Placental pericyte (primary cell): ENCODE measurements around the gene PNPLA3. TPM values are rescaled to one million over a fixed set of nuclear protein-coding genes. Genes with fewer than 3 reads are reported as not detected.

Source experiments
- total RNA-seq: library from RNA; depleted of rRNA; stranded (reverse); fragments of >200 nt; gene quantifications from 2 replicates; pipeline ENCODE4 v1.2.3, GENCODE V29; 2012

The PNPLA3 gene
- total RNA-seq, result 5.9 and 12.0 TPM in 2 replicates

GRCh38 chr22:43923631-43924464 is at the start of gene PNPLA3:
Gene PNPLA3 (plus strand): TSS chr22:43923805. CDS start chr22:43923912, 107 bp downstream.

GRCh38 chr22:43891360-43892182 is 32.0 kb upstream of the PNPLA3 start, which contains the start of gene PNPLA5:
Gene PNPLA5 (minus strand): TSS chr22:43892013. CDS start chr22:43891880, 133 bp downstream.

GRCh38 chr22:43955040-43955882 is 31.7 kb downstream of the PNPLA3 start, which contains the start of gene SAMM50:
Gene SAMM50 (plus strand): TSS chr22:43955442. CDS start chr22:43955578, 136 bp downstream.

Other genes starting within 250 kb of the PNPLA3 start
- 1.1 and 1.8 TPM in 2 replicates for gene EFCAB6, start 111.5 kb upstream of the PNPLA3 start, total RNA-seq
- gene SULT4A1, start 61.3 kb upstream of the PNPLA3 start, total RNA-seq, result not detected in 2 replicates
- gene PNPLA5, start 31.8 kb upstream of the PNPLA3 start, total RNA-seq, result not detected in 2 replicates
- gene SAMM50, start 31.6 kb downstream of the PNPLA3 start, total RNA-seq, result 37.9 and 51.1 TPM in 2 replicates
- 54.9 and 67.6 TPM in 2 replicates for gene PARVB, start 100.5 kb downstream of the PNPLA3 start, total RNA-seq